ENCODE data around the gene RPL36A.

GRCh38 chrX:101442085-101442484, 51.3 kb downstream of the RPL36A start:
- TF ChIP-seq ZBTB8A (CRISPR knock-in tag; IDR thresholded peaks at IDR 0.05; ENCODE audit: borderline replicate concordance, low read depth) (no peak), HDAC2 (CRISPR knock-in tag; IDR thresholded peaks at IDR 0.05) (no peak), POLR2AphosphoS5 (IDR thresholded peaks at IDR 0.05; ENCODE audit: low read depth, low read length) (no peak), ZSCAN29 (CRISPR knock-in tag; conservative IDR thresholded peaks at IDR 0.05) (no peak), RNF219 (CRISPR knock-in tag; IDR thresholded peaks at IDR 0.05) (no peak), NR3C1 (CRISPR knock-in tag; IDR thresholded peaks at IDR 0.05) (no peak), MXI1 (IDR thresholded peaks at IDR 0.05; ENCODE audit: borderline replicate concordance, low read depth, low read length) (no peak), ZSCAN20 (CRISPR knock-in tag; IDR thresholded peaks at IDR 0.05; ENCODE audit: borderline replicate concordance) (no peak), ZNF121 (CRISPR knock-in tag; IDR thresholded peaks at IDR 0.05) (no peak), SMC3 (IDR thresholded peaks at IDR 0.05; ENCODE audit: low read length) (no peak), TAF1 (CRISPR knock-in tag; IDR thresholded peaks at IDR 0.05) (no peak), IRF2 (CRISPR knock-in tag; IDR thresholded peaks at IDR 0.05) (no peak), EP300 (IDR thresholded peaks at IDR 0.05; ENCODE audit: low read depth in 2 of 2, low read length in 2 of 2) (no peak), EP300 (CRISPR knock-in tag; IDR thresholded peaks at IDR 0.05; ENCODE audit: borderline replicate concordance) (no peak)
- TF ChIP-seq, protein P1, sequence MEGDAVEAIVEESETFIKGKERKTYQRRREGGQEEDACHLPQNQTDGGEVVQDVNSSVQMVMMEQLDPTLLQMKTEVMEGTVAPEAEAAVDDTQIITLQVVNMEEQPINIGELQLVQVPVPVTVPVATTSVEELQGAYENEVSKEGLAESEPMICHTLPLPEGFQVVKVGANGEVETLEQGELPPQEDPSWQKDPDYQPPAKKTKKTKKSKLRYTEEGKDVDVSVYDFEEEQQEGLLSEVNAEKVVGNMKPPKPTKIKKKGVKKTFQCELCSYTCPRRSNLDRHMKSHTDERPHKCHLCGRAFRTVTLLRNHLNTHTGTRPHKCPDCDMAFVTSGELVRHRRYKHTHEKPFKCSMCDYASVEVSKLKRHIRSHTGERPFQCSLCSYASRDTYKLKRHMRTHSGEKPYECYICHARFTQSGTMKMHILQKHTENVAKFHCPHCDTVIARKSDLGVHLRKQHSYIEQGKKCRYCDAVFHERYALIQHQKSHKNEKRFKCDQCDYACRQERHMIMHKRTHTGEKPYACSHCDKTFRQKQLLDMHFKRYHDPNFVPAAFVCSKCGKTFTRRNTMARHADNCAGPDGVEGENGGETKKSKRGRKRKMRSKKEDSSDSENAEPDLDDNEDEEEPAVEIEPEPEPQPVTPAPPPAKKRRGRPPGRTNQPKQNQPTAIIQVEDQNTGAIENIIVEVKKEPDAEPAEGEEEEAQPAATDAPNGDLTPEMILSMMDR (CRISPR knock-in tag; IDR thresholded peaks at IDR 0.05), result no peak
